PC-3 (cell line): ENCODE measurements around the gene ADAMTS16. TPM values are rescaled to one million over a fixed set of nuclear protein-coding genes. Genes with fewer than 3 reads are reported as not detected.

Experiments used
- ATAC-seq: fragments of 200-7000 bp; cut with Tn5 transposase; 2 replicates; pipeline ENCODE4 v1.9.1; 2020; ENCODE audit warnings: mild to moderate bottlenecking, moderate library complexity
- BruUV-seq: library from RNA; stranded (reverse); fragments of 400-500 nt; replicated peaks from 2 replicates; lab custom pipeline; 2021; lab: Mats Ljungman, UMichigan
- CTCF ChIA-PET: fragments of 300-600 bp; sonication (Branson Sonifier 250); formaldehyde crosslinking; loops from one replicate; lab custom pipeline; 2022; ENCODE audit warnings: antibody characterized with exemption; lab: Charles Lee
- POLR2A ChIA-PET: fragments of 300-600 bp; sonication (Branson Sonifier 250); formaldehyde crosslinking; loops from one replicate; lab custom pipeline; 2022; ENCODE audit warnings: antibody characterized with exemption; ENCODE audit not compliant: unreplicated experiment; lab: Charles Lee
- DNase-seq: peaks from one replicate; pipeline ENCODE4 v3.0.0-alpha.2; 2015
- H2AFZ ChIP-seq: fragments of 300-600 bp; sonication (generic); 2 replicates; pipeline ENCODE4 v1.6.0; 2016; ENCODE audit warnings: antibody characterized with exemption, low read length
- H3F3A ChIP-seq: fragments of 300-600 bp; sonication (generic); one replicate; pipeline ENCODE4 v1.6.0; 2017; ENCODE audit warnings: antibody characterized with exemption, low read length, control low read depth, mild to moderate bottlenecking; ENCODE audit not compliant: unreplicated experiment
- H3K27ac ChIP-seq: fragments of 300-600 bp; sonication (generic); 2 replicates; pipeline ENCODE4 v1.5.1; 2016; ENCODE audit warnings: mild to moderate bottlenecking, low read length
- H3K27me3 ChIP-seq: fragments of 300-600 bp; sonication (generic); 2 replicates; pipeline ENCODE4 v1.6.1; 2016; ENCODE audit warnings: low read length, mixed read lengths
- H3K36me3 ChIP-seq: fragments of 300-600 bp; sonication (generic); 2 replicates; pipeline ENCODE4 v1.6.1; 2016; ENCODE audit warnings: low read depth, mixed run types, low read length, mixed read lengths
- H3K4me1 ChIP-seq: fragments of 300-600 bp; sonication (generic); 2 replicates; pipeline ENCODE4 v1.5.1; 2016; ENCODE audit warnings: low read length; ENCODE audit not compliant: insufficient read depth
- H3K4me2 ChIP-seq: fragments of 300-600 bp; sonication (generic); 2 replicates; pipeline ENCODE4 v1.6.0; 2016; ENCODE audit warnings: low read length
- H3K4me3 ChIP-seq: fragments of 300-600 bp; sonication (generic); 2 replicates; pipeline ENCODE4 v1.5.1; 2016; ENCODE audit warnings: mild to moderate bottlenecking, low read length, mixed read lengths
- H3K79me2 ChIP-seq: fragments of 300-600 bp; sonication (generic); 2 replicates; pipeline ENCODE4 v1.6.1; 2017; ENCODE audit warnings: low read length, mixed read lengths
- H3K9ac ChIP-seq: fragments of 300-600 bp; sonication (generic); 2 replicates; pipeline ENCODE4 v1.6.0; 2016; ENCODE audit warnings: mild to moderate bottlenecking, low read length
- H3K9me2 ChIP-seq: fragments of 300-600 bp; sonication (generic); replicated peaks from 2 replicates; pipeline ENCODE4 v1.6.1; 2016; ENCODE audit warnings: mixed run types, low read length, mixed read lengths
- H3K9me3 ChIP-seq: fragments of 300-600 bp; sonication (generic); 2 replicates; pipeline ENCODE4 v1.6.1; 2016; ENCODE audit warnings: low read length, mixed read lengths
- H4K20me1 ChIP-seq: fragments of 300-600 bp; sonication (generic); 2 replicates; pipeline ENCODE4 v1.6.1; 2016; ENCODE audit warnings: low read length, mixed read lengths
- EZH2 ChIP-seq: fragments of 300-600 bp; sonication (generic); IDR thresholded peaks from one replicate; pipeline ENCODE4 v1.6.1; 2017; ENCODE audit warnings: antibody characterized with exemption, mild to moderate bottlenecking, low read length; ENCODE audit not compliant: unreplicated experiment
- EZH2phosphoT487 ChIP-seq: fragments of 300-600 bp; sonication (generic); IDR thresholded peaks from 2 replicates; pipeline ENCODE4 v1.6.1; 2018; ENCODE audit warnings: mild to moderate bottlenecking, antibody characterized with exemption, low read length, borderline replicate concordance
- intact Hi-C: fragments of 100-400 bp; cut with micrococcal nuclease; formaldehyde crosslinking; loops from 2 replicates; pipeline ENCODE4 v1.9.0; 2023
- total RNA-seq: library from RNA; depleted of rRNA; stranded (reverse); fragments of >200 nt; gene quantifications from 2 replicates; pipeline ENCODE4 v1.2.3, GENCODE V29; 2014
- TF ChIP-seq, protein P1 (sequence below): fragments of 300-600 bp; sonication (generic); conservative IDR thresholded peaks from 2 replicates; pipeline ENCODE4 v1.5.1; 2017; ENCODE audit warnings: antibody characterized with exemption, low read depth, mild to moderate bottlenecking, low read length

The ADAMTS16 gene
- total RNA-seq, 1 experiment from 2014 or later, result 1.7 TPM

DNA sequence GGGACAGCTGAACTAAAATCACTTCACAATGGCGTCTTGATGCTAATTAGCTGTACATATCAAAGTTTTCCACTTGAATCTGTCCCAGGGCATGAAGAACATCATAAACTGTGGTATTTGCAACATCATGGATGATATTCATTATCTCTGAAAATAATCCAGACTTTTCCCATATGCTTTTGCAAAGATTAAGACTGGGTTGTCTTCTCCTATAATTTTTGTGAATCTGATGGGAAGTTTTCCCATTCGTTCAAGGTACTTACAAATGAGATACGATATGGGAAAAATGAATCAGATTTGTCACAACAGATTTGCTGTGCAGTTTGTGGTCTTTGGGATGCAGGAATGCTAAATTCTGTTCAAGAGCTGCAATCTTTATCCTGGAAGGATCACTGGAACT lies 17.4 kb upstream of the ADAMTS16 start:
- Histone ChIP-seq H3K36me3 (no peaks in the 10 kb centered on the region), H3K27ac (no peak overlapping the region), H3K4me2 (no peak overlapping the region), H3K4me1 (peaks cover 10% of the 10 kb centered on the region), H2AFZ (no peak overlapping the region), H3K9me3 (no peaks in the 10 kb centered on the region), H3K27me3 (peaks cover 56% of the 10 kb centered on the region), H3K9me2 (no peaks in the 10 kb centered on the region), H3K79me2 (no peaks in the 10 kb centered on the region), H3K4me3 (no peak overlapping the region), H4K20me1 (no peaks in the 10 kb centered on the region), H3F3A (no peaks in the 10 kb centered on the region), H3K9ac (no peak overlapping the region)
- no peak for TF ChIP-seq EZH2phosphoT487
- TF ChIP-seq EZH2, result no peak
- TF ChIP-seq, protein P1, sequence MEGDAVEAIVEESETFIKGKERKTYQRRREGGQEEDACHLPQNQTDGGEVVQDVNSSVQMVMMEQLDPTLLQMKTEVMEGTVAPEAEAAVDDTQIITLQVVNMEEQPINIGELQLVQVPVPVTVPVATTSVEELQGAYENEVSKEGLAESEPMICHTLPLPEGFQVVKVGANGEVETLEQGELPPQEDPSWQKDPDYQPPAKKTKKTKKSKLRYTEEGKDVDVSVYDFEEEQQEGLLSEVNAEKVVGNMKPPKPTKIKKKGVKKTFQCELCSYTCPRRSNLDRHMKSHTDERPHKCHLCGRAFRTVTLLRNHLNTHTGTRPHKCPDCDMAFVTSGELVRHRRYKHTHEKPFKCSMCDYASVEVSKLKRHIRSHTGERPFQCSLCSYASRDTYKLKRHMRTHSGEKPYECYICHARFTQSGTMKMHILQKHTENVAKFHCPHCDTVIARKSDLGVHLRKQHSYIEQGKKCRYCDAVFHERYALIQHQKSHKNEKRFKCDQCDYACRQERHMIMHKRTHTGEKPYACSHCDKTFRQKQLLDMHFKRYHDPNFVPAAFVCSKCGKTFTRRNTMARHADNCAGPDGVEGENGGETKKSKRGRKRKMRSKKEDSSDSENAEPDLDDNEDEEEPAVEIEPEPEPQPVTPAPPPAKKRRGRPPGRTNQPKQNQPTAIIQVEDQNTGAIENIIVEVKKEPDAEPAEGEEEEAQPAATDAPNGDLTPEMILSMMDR, result no peak
- no peak for ATAC-seq
- POLR2A ChIA-PET, result no interaction called here
- DNase-seq, result no peak
- intact Hi-C loops, result no loop called here
- no TSS peak for BruUV-seq
- CTCF ChIA-PET, result no interaction called here

GRCh38 chr5:5124231-5124630 lies 15.9 kb upstream of the ADAMTS16 start:
- Histone ChIP-seq H3F3A (no peaks in the 10 kb centered on the region), H3K4me3 (no peak overlapping the region), H2AFZ (no peak overlapping the region), H3K4me1 (peaks cover 10% of the 10 kb centered on the region), H3K4me2 (no peak overlapping the region), H3K79me2 (no peaks in the 10 kb centered on the region), H3K27ac (no peak overlapping the region), H4K20me1 (no peaks in the 10 kb centered on the region), H3K9ac (no peak overlapping the region), H3K27me3 (peaks cover 48% of the 10 kb centered on the region), H3K9me3 (no peaks in the 10 kb centered on the region), H3K36me3 (no peaks in the 10 kb centered on the region), H3K9me2 (no peaks in the 10 kb centered on the region)
- POLR2A ChIA-PET, result no interaction called here
- TF ChIP-seq EZH2phosphoT487 (no peak), EZH2 (no peak)
- TF ChIP-seq, protein P1, result no peak
- DNase-seq, result no peak
- intact Hi-C loops, result no loop called here
- ATAC-seq, result no peak
- no TSS peak for BruUV-seq
- CTCF ChIA-PET, result no interaction called here

GRCh38 chr5:5126444-5126843 lies 13.7 kb upstream of the ADAMTS16 start:
- Histone ChIP-seq H3K27ac (no peak overlapping the region), H4K20me1 (no peaks in the 10 kb centered on the region), H3K4me2 (peak overlapping the region; percentile 57), H3K9me3 (no peaks in the 10 kb centered on the region), H3K4me3 (no peak overlapping the region), H2AFZ (no peak overlapping the region), H3K4me1 (peaks cover 10% of the 10 kb centered on the region), H3K79me2 (no peaks in the 10 kb centered on the region), H3F3A (no peaks in the 10 kb centered on the region), H3K9me2 (no peaks in the 10 kb centered on the region), H3K9ac (no peak overlapping the region), H3K36me3 (no peaks in the 10 kb centered on the region), H3K27me3 (peaks cover 35% of the 10 kb centered on the region)
- intact Hi-C loops, result no loop called here
- ATAC-seq, result peak; percentile 88
- POLR2A ChIA-PET, result no interaction called here
- CTCF ChIA-PET, result no interaction called here
- peak; percentile 76 for DNase-seq
- no TSS peak for BruUV-seq
- TF ChIP-seq EZH2phosphoT487, result no peak
- no peak for TF ChIP-seq EZH2
- TF ChIP-seq, protein P1, result no peak
